HL-60 (cell line): ENCODE data around the gene KRTAP12-2.

Experiments
- DNase-seq, 2 experiments: peaks; one replicate each; pipeline ENCODE4 v3.0.0-alpha.2; 2010 to 2020; ENCODE audit warnings: low read depth in 1 of 2, low spot score in 1 of 2
- H3K27ac ChIP-seq: fragments of 250-450 bp; sonication (Bioruptor Pico); replicated peaks from 2 replicates; pipeline ENCODE4 v1.5.1; 2020; ENCODE audit warnings: mild to moderate bottlenecking, moderate library complexity
- H3K27me3 ChIP-seq: fragments of 250-450 bp; sonication (Bioruptor Pico); 2 replicates; pipeline ENCODE4 v1.5.1; 2021; ENCODE audit warnings: mild to moderate bottlenecking, moderate library complexity; ENCODE audit not compliant: insufficient read depth, poor library complexity, severe bottlenecking
- H3K4me3 ChIP-seq: replicated peaks from 2 replicates; pipeline ENCODE4 v1.5.1; 2011; ENCODE audit warnings: mild to moderate bottlenecking, control low read depth, low read length; ENCODE audit not compliant: insufficient read depth
- CTCF ChIP-seq: IDR thresholded peaks from one replicate; pipeline ENCODE4 v1.5.1; 2011; ENCODE audit warnings: low read length, control low read depth, inconsistent platforms; ENCODE audit not compliant: insufficient read depth
- GABPA ChIP-seq: IDR thresholded peaks from 2 replicates; pipeline ENCODE4 v1.6.1; 2012; ENCODE audit warnings: low read depth
- POLR2AphosphoS5 ChIP-seq: IDR thresholded peaks from 2 replicates; pipeline ENCODE4 v1.6.1; 2012; ENCODE audit warnings: low read depth
- REST ChIP-seq: IDR thresholded peaks from 2 replicates; pipeline ENCODE4 v1.6.1; 2012; ENCODE audit warnings: low read depth; ENCODE audit not compliant: insufficient replicate concordance
- SPI1 ChIP-seq: IDR thresholded peaks from 2 replicates; pipeline ENCODE4 v1.6.1; 2012; ENCODE audit warnings: low read depth, mild to moderate bottlenecking, borderline replicate concordance

The KRTAP12-2 gene

GRCh38 chr21:44695641-44696040 lies 28.9 kb upstream of the KRTAP12-2 start:
- Histone ChIP-seq H3K27ac (no peak overlapping the region), H3K27me3 (peaks cover 20% of the 10 kb centered on the region), H3K4me3 (no peak overlapping the region)
- DNase-seq, result no peak
- TF ChIP-seq REST, result no peak
- TF ChIP-seq POLR2AphosphoS5, result no peak
- TF ChIP-seq GABPA, result no peak
- TF ChIP-seq CTCF, result no peak
- TF ChIP-seq SPI1, result no peak

- no peak for DNase-seq
- peaks cover 20% of the 10 kb centered on the region for H3K27me3 ChIP-seq
- TF ChIP-seq CTCF (no peak), GABPA (no peak), POLR2AphosphoS5 (no peak), REST (no peak), SPI1 (no peak)
- no peak overlapping the region for H3K4me3 ChIP-seq
- H3K27ac ChIP-seq, result no peak overlapping the region
Observed at GRCh38 chr21:44695184-44695583, 28.5 kb upstream of the KRTAP12-2 start.

GRCh38 chr21:44694776-44695175 lies 28.0 kb upstream of the KRTAP12-2 start:
- H3K27me3 ChIP-seq, result peaks cover 20% of the 10 kb centered on the region
- H3K4me3 ChIP-seq, result no peak overlapping the region
- no peak for DNase-seq
- TF ChIP-seq SPI1 (no peak), POLR2AphosphoS5 (no peak), REST (no peak), GABPA (no peak), CTCF (no peak)
- H3K27ac ChIP-seq, result no peak overlapping the region
